Neural crest cell (in vitro differentiated cells): ENCODE measurements around the gene TMEM129. TPM values are rescaled to one million over a fixed set of nuclear protein-coding genes. Genes with fewer than 3 reads are reported as not detected.

Experiments
- DNase-seq: peaks from one replicate; pipeline ENCODE4 v3.0.0; 2021; ENCODE audit warnings: low read depth, mixed read lengths, low spot score
- H3K27ac Mint-ChIP-seq: one replicate; pipeline ENCODE4 v1.8.0; 2021; ENCODE audit warnings: mild to moderate bottlenecking, mixed read lengths; ENCODE audit not compliant: unreplicated experiment
- H3K27me3 Mint-ChIP-seq: 2 replicates; pipeline ENCODE4 v1.8.0; 2021; ENCODE audit warnings: low read depth, mild to moderate bottlenecking, mixed read lengths
- H3K36me3 Mint-ChIP-seq: 2 replicates; pipeline ENCODE4 v1.8.0; 2021; ENCODE audit warnings: low read depth, mild to moderate bottlenecking, mixed read lengths
- H3K4me1 Mint-ChIP-seq: 2 replicates; pipeline ENCODE4 v1.8.0; 2021; ENCODE audit warnings: mixed read lengths
- H3K4me3 Mint-ChIP-seq: one replicate; pipeline ENCODE4 v1.8.0; 2021; ENCODE audit warnings: mild to moderate bottlenecking, mixed read lengths
- H3K9me3 Mint-ChIP-seq: 2 replicates; pipeline ENCODE4 v1.8.0; 2021; ENCODE audit warnings: mixed read lengths
- total RNA-seq: library from RNA; stranded (reverse); gene quantifications from 2 replicates; pipeline ENCODE4 v1.2.1, GENCODE V29; 2021
- TF ChIP-seq, protein P1 (sequence below): fragments of 200-600 bp; sonication (generic); conservative IDR thresholded peaks from 2 replicates; pipeline ENCODE4 v1.5.0; 2021; ENCODE audit warnings: antibody characterized with exemption, mild to moderate bottlenecking

The TMEM129 gene
- total RNA-seq, 1 donor from 2014 or later = 37.4 TPM

DNA sequence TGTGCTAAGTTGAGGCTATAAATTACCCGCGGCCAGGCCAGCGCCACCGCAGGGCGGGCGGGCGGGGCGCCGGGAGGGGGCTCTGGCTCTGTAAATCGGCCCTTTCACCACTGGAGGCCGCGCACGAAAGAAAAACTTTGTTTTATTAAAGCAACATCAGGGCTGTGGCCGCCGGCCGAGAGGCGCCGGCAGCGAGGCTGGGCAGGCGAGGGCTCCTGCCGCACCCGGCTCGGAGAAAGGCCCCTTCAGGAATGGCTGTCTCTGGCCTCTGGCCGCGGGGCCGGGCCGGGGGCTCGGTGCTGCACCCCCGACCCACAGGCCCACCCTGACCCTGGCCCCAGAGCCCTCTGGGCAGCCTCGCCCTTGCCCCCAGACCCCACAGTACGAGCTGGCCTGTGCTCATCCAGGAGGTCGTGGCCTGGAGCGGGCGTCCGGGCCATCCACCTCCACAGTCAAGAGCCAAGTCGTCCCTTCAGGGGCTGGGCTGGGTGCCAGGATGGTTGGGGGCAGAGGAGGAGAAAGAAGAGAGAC, 42.5 kb upstream of the TMEM129 start:
- Mint-ChIP-seq H3K9me3 (no peaks in the 10 kb centered on the region), H3K36me3 (no peaks in the 10 kb centered on the region), H3K27me3 (peaks cover 8% of the 10 kb centered on the region), H3K4me3 (no peak overlapping the region), H3K27ac (no peak overlapping the region), H3K4me1 (peaks cover 12% of the 10 kb centered on the region)
- TF ChIP-seq, protein P1, sequence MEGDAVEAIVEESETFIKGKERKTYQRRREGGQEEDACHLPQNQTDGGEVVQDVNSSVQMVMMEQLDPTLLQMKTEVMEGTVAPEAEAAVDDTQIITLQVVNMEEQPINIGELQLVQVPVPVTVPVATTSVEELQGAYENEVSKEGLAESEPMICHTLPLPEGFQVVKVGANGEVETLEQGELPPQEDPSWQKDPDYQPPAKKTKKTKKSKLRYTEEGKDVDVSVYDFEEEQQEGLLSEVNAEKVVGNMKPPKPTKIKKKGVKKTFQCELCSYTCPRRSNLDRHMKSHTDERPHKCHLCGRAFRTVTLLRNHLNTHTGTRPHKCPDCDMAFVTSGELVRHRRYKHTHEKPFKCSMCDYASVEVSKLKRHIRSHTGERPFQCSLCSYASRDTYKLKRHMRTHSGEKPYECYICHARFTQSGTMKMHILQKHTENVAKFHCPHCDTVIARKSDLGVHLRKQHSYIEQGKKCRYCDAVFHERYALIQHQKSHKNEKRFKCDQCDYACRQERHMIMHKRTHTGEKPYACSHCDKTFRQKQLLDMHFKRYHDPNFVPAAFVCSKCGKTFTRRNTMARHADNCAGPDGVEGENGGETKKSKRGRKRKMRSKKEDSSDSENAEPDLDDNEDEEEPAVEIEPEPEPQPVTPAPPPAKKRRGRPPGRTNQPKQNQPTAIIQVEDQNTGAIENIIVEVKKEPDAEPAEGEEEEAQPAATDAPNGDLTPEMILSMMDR = no peak
- DNase-seq = no peak

DNA sequence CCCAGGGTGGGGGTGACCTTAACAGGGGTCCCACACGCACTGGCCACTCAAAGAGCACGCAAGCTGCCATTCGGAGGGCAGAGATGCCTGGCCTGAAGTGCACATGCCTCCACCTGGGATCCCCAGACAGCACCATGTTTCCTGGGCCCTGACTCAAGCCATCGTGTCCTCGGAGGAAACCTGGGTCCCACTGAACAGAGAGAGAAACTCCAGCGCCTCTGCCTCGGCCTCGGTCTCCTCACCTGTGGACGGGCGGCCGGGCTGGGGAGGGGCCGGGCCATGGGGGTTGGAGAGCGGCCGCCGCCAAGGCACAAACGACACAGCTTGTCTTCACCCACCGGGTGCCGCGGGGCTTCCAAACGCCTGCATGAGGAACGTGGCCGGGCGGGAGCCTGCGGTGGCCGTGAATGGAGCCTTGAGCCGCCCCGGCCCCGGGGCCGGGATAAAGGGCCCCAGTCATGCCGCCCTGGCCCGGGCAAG, 42.0 kb upstream of the TMEM129 start:
- no peak overlapping the region for H3K27ac Mint-ChIP-seq
- H3K9me3 Mint-ChIP-seq = no peaks in the 10 kb centered on the region
- H3K4me1 Mint-ChIP-seq = peaks cover 8% of the 10 kb centered on the region
- DNase-seq = no peak
- peaks cover 6% of the 10 kb centered on the region for H3K27me3 Mint-ChIP-seq
- no peak overlapping the region for H3K4me3 Mint-ChIP-seq
- H3K36me3 Mint-ChIP-seq = no peaks in the 10 kb centered on the region
- TF ChIP-seq, protein P1 = no peak

DNA sequence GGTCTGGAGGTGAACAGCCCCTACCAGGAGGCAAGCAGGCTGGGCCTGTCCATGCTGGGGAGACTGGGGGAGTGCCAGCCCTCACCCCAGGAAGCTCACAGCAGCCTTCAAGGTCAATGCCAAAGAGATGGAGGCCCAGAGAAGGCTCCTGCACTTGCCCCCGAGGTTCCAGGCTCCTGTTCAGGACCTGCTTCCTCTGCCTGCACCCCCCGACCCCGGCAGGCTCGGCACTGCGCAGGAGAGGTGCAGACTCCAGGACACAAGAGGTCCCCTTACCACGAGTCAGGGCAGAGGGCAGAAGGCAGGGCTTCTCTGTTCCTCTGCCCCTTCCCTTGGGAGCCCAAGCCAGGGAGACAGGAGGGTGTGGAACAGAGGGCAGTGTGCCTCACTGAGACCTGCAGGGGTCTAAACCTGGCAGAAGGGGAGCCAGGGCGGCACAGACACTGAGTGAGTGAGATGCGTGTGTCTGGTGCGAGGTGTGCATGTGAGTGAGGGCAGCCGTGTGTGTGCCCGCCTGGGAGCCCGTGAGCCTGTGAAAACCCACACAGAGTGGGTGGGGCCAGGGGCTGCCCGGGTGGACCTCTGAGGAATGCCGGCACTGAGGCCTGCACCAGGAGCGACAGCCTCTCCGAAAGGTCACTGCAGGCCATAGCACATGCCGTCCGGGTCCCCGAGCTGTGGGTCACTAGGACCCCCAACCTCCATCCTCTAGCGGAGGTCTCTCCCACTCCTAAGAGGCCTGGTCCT, 41.3 kb upstream of the TMEM129 start:
- Mint-ChIP-seq H3K27me3 (peaks cover 3% of the 10 kb centered on the region), H3K4me1 (peaks cover 5% of the 10 kb centered on the region), H3K9me3 (no peaks in the 10 kb centered on the region), H3K4me3 (no peak overlapping the region), H3K36me3 (no peaks in the 10 kb centered on the region), H3K27ac (no peak overlapping the region)
- TF ChIP-seq, protein P1 = no peak
- no peak for DNase-seq

DNA sequence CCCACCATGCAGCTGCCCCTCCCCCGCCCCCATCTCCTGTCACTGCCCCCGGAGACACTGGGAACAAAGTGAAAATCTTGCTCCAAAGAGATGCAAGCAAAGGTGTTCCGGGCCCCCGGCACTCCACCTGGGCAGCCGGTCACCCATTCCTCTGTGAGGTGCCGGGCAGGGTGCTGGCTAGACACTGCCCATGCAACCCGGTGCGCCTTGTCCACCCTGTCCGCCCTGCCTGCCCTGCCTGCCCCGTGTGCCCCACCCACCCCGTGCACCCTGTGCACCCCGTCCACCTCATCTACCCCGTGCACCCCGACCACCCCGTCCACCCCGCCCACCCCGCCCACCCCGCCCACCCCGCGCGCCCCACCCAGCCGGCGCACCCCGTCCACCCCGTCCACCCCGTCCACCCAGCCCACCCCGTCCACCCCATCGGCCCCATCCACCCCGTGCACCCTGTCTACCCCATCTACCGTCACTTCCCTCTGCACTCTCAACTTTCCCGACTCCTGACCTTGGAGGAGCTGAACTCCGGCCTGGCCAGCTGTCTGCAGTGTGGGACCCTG, 40.1 kb upstream of the TMEM129 start:
- no peaks in the 10 kb centered on the region for H3K36me3 Mint-ChIP-seq
- H3K4me1 Mint-ChIP-seq = peaks cover 5% of the 10 kb centered on the region

DNA sequence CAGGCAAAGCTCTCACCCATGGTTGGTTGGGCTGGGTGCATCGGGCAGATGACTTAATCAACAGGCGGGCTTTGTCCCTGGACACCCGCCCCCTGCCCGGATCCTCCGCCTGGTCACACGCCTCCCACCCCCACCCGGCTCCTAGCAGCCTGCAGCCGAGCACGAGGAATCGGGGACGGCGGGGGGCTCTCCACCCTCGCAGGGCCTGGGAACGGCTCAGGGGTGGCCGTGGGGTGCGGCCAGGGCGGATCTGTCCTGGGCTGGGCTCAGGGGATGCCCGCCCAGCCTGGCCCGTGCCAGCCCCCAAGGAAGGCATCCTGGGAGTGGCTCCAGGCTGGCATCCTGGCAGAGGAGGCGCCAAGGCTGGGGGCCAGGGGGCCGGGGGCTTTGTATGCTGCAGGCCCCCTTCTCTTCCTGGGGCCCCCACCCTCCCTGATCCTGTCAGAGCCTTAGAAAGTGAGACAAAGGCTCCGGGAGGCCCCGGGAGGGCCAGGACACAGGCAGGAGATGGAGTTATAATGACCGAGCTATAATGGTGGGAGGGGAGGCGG, 39.5 kb upstream of the TMEM129 start:
- no peaks in the 10 kb centered on the region for H3K36me3 Mint-ChIP-seq
- H3K4me1 Mint-ChIP-seq = peaks cover 5% of the 10 kb centered on the region
- no peak for DNase-seq
- no peaks in the 10 kb centered on the region for H3K9me3 Mint-ChIP-seq
- peaks cover 3% of the 10 kb centered on the region for H3K27me3 Mint-ChIP-seq
- no peak overlapping the region for H3K27ac Mint-ChIP-seq
- TF ChIP-seq, protein P1 = no peak
- no peak overlapping the region for H3K4me3 Mint-ChIP-seq

More for the DNA sequence above, 40.1 kb upstream of the TMEM129 start:
- no peak for DNase-seq
- TF ChIP-seq, protein P1 = no peak
- Mint-ChIP-seq H3K9me3 (no peaks in the 10 kb centered on the region), H3K27me3 (peaks cover 3% of the 10 kb centered on the region), H3K4me3 (no peak overlapping the region), H3K27ac (no peak overlapping the region)
